Measurements from ENCODE around the gene ITGA11. TPM values are rescaled to one million over a fixed set of nuclear protein-coding genes. Genes with fewer than 3 reads are reported as not detected.

ITGA11 gene
- total and polyA plus RNA-seq, 2 experiments from 2014 or later = 0.03 to 0.40 TPM

DNA sequence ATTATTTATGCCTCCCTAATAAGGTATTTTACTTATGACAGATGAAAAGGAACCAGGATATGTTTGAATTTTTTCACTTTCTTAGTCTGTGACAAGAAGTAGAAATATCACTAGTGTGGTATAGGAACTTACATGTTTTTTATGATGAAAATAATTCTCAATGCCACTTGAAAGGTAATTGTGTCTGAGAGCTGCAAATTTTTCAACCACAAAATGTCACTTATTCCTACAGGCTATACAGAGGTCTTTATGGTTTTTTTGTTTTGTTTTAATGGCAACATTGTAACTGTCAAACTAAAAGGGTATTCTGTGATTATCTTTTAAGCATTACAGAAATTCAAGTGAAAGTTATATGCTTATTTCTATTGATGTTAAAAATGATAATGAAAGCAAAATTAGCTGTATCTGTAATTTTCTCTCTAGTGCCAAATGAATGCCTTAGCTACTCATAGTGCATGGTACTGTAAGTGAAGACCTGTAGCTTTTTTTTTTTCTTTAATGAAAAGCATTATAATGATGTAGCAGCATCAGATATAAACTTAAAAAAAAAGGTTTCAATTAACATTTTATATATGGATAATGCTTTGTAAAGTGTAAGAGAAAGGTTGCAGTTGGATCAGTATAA, 139.7 kb downstream of the ITGA11 start:
- Histone ChIP-seq H3K4me3 (no peak overlapping the region), H3K36me3 (ENCODE audit: insufficient read depth) (no peaks in the 10 kb centered on the region), H3K9me2 (ENCODE audit: insufficient read depth) (no peaks in the 10 kb centered on the region), H3K4me2 (no peak overlapping the region), H3F3A (replicated peaks; ENCODE audit: low read depth) (no peaks in the 10 kb centered on the region), H2AFZ (no peak overlapping the region), H4K20me1 (replicated peaks; ENCODE audit: insufficient read depth) (peaks cover 30% of the 10 kb centered on the region), H3K4me1 (ENCODE audit: insufficient read depth) (peaks cover 48% of the 10 kb centered on the region), H3K27me3 (ENCODE audit: insufficient read depth) (no peaks in the 10 kb centered on the region), H3K27ac (ENCODE audit: low read depth) (no peak overlapping the region), H3K79me2 (replicated peaks; ENCODE audit: insufficient read depth) (peaks cover 83% of the 10 kb centered on the region)
- Mint-ChIP-seq H3K4me3 (no peak overlapping the region), H3K9me3 (no peaks in the 10 kb centered on the region), H3K27ac (no peak overlapping the region), H3K27me3 (ENCODE audit: insufficient read depth, low read depth, poor library complexity) (peaks cover 2% of the 10 kb centered on the region), H3K4me1 (peaks cover 52% of the 10 kb centered on the region), H3K36me3 (ENCODE audit: low read depth) (peaks cover 27% of the 10 kb centered on the region)
- TF ChIP-seq ZNF114 (CRISPR knock-in tag; IDR thresholded peaks at IDR 0.05) (no peak), POLR2AphosphoS5 (IDR thresholded peaks at IDR 0.05; ENCODE audit: low read depth) (no peak), CREB1 (CRISPR knock-in tag; IDR thresholded peaks at IDR 0.05; ENCODE audit: low read depth) (no peak), STAT1 (IDR thresholded peaks at IDR 0.05; ENCODE audit: unreplicated experiment) (no peak), NANOG (IDR thresholded peaks at IDR 0.05; ENCODE audit: borderline replicate concordance) (no peak), JUNB (IDR thresholded peaks at IDR 0.05; ENCODE audit: unreplicated experiment) (no peak), EZH2phosphoT487 (IDR thresholded peaks at IDR 0.05; ENCODE audit: unreplicated experiment) (no peak), ZNF331 (CRISPR knock-in tag; IDR thresholded peaks at IDR 0.05; ENCODE audit: low read depth) (no peak), EZH2 (IDR thresholded peaks at IDR 0.05; ENCODE audit: low read depth, unreplicated experiment) (no peak)
- TF ChIP-seq, protein P1, sequence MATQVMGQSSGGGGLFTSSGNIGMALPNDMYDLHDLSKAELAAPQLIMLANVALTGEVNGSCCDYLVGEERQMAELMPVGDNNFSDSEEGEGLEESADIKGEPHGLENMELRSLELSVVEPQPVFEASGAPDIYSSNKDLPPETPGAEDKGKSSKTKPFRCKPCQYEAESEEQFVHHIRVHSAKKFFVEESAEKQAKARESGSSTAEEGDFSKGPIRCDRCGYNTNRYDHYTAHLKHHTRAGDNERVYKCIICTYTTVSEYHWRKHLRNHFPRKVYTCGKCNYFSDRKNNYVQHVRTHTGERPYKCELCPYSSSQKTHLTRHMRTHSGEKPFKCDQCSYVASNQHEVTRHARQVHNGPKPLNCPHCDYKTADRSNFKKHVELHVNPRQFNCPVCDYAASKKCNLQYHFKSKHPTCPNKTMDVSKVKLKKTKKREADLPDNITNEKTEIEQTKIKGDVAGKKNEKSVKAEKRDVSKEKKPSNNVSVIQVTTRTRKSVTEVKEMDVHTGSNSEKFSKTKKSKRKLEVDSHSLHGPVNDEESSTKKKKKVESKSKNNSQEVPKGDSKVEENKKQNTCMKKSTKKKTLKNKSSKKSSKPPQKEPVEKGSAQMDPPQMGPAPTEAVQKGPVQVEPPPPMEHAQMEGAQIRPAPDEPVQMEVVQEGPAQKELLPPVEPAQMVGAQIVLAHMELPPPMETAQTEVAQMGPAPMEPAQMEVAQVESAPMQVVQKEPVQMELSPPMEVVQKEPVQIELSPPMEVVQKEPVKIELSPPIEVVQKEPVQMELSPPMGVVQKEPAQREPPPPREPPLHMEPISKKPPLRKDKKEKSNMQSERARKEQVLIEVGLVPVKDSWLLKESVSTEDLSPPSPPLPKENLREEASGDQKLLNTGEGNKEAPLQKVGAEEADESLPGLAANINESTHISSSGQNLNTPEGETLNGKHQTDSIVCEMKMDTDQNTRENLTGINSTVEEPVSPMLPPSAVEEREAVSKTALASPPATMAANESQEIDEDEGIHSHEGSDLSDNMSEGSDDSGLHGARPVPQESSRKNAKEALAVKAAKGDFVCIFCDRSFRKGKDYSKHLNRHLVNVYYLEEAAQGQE (IDR thresholded peaks at IDR 0.05; ENCODE audit: unreplicated experiment) = no peak
- TF ChIP-seq, protein P2, sequence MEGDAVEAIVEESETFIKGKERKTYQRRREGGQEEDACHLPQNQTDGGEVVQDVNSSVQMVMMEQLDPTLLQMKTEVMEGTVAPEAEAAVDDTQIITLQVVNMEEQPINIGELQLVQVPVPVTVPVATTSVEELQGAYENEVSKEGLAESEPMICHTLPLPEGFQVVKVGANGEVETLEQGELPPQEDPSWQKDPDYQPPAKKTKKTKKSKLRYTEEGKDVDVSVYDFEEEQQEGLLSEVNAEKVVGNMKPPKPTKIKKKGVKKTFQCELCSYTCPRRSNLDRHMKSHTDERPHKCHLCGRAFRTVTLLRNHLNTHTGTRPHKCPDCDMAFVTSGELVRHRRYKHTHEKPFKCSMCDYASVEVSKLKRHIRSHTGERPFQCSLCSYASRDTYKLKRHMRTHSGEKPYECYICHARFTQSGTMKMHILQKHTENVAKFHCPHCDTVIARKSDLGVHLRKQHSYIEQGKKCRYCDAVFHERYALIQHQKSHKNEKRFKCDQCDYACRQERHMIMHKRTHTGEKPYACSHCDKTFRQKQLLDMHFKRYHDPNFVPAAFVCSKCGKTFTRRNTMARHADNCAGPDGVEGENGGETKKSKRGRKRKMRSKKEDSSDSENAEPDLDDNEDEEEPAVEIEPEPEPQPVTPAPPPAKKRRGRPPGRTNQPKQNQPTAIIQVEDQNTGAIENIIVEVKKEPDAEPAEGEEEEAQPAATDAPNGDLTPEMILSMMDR (conservative IDR thresholded peaks at IDR 0.05; ENCODE audit: low read depth in 2 of 2) = no peak
- TF ChIP-seq, protein P3, sequence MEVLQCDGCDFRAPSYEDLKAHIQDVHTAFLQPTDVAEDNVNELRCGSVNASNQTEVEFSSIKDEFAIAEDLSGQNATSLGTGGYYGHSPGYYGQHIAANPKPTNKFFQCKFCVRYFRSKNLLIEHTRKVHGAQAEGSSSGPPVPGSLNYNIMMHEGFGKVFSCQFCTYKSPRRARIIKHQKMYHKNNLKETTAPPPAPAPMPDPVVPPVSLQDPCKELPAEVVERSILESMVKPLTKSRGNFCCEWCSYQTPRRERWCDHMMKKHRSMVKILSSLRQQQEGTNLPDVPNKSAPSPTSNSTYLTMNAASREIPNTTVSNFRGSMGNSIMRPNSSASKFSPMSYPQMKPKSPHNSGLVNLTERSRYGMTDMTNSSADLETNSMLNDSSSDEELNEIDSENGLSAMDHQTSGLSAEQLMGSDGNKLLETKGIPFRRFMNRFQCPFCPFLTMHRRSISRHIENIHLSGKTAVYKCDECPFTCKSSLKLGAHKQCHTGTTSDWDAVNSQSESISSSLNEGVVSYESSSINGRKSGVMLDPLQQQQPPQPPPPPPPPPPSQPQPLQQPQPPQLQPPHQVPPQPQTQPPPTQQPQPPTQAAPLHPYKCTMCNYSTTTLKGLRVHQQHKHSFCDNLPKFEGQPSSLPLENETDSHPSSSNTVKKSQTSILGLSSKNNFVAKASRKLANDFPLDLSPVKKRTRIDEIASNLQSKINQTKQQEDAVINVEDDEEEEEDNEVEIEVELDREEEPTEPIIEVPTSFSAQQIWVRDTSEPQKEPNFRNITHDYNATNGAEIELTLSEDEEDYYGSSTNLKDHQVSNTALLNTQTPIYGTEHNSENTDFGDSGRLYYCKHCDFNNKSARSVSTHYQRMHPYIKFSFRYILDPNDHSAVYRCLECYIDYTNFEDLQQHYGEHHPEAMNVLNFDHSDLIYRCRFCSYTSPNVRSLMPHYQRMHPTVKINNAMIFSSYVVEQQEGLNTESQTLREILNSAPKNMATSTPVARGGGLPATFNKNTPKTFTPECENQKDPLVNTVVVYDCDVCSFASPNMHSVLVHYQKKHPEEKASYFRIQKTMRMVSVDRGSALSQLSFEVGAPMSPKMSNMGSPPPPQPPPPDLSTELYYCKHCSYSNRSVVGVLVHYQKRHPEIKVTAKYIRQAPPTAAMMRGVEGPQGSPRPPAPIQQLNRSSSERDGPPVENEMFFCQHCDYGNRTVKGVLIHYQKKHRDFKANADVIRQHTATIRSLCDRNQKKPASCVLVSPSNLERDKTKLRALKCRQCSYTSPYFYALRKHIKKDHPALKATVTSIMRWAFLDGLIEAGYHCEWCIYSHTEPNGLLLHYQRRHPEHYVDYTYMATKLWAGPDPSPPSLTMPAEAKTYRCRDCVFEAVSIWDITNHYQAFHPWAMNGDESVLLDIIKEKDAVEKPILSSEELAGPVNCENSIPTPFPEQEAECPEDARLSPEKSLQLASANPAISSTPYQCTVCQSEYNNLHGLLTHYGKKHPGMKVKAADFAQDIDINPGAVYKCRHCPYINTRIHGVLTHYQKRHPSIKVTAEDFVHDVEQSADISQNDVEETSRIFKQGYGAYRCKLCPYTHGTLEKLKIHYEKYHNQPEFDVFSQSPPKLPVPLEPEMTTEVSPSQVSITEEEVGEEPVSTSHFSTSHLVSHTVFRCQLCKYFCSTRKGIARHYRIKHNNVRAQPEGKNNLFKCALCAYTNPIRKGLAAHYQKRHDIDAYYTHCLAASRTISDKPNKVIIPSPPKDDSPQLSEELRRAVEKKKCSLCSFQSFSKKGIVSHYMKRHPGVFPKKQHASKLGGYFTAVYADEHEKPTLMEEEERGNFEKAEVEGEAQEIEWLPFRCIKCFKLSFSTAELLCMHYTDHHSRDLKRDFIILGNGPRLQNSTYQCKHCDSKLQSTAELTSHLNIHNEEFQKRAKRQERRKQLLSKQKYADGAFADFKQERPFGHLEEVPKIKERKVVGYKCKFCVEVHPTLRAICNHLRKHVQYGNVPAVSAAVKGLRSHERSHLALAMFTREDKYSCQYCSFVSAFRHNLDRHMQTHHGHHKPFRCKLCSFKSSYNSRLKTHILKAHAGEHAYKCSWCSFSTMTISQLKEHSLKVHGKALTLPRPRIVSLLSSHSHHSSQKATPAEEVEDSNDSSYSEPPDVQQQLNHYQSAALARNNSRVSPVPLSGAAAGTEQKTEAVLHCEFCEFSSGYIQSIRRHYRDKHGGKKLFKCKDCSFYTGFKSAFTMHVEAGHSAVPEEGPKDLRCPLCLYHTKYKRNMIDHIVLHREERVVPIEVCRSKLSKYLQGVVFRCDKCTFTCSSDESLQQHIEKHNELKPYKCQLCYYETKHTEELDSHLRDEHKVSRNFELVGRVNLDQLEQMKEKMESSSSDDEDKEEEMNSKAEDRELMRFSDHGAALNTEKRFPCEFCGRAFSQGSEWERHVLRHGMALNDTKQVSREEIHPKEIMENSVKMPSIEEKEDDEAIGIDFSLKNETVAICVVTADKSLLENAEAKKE (CRISPR knock-in tag; IDR thresholded peaks at IDR 0.05) = no peak
- TF ChIP-seq, protein P4, sequence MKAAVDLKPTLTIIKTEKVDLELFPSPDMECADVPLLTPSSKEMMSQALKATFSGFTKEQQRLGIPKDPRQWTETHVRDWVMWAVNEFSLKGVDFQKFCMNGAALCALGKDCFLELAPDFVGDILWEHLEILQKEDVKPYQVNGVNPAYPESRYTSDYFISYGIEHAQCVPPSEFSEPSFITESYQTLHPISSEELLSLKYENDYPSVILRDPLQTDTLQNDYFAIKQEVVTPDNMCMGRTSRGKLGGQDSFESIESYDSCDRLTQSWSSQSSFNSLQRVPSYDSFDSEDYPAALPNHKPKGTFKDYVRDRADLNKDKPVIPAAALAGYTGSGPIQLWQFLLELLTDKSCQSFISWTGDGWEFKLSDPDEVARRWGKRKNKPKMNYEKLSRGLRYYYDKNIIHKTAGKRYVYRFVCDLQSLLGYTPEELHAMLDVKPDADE (IDR thresholded peaks at IDR 0.05) = no peak
- ATAC-seq (no peak), DNase-seq (ENCODE audit: low spot score) (no peak)

Measured in GM23338 (cell line).